ENCODE measurements around the gene TNNI2.

TNNI2 gene

GRCh38 chr11:1824221-1825038 lies 14.4 kb upstream of the TNNI2 start:
- no peak overlapping the region for H3K27ac Mint-ChIP-seq
- peaks cover 0 to 2% of the 10 kb centered on the region in 2 donors for H3K4me1 Mint-ChIP-seq (ENCODE audit: low read depth in 2 of 2)
- H3K27me3 Mint-ChIP-seq: peaks cover 5 to 40% of the 10 kb centered on the region in 2 donors
- ATAC-seq (replicated peaks) (no peak), DNase-seq (no peak)
- H3K36me3 Mint-ChIP-seq (ENCODE audit: insufficient read depth): no peaks in the 10 kb centered on the region
- no peak overlapping the region for H3K4me3 Mint-ChIP-seq
- peaks cover 0 to 2% of the 10 kb centered on the region in 2 donors for H3K9me3 Mint-ChIP-seq

DNA sequence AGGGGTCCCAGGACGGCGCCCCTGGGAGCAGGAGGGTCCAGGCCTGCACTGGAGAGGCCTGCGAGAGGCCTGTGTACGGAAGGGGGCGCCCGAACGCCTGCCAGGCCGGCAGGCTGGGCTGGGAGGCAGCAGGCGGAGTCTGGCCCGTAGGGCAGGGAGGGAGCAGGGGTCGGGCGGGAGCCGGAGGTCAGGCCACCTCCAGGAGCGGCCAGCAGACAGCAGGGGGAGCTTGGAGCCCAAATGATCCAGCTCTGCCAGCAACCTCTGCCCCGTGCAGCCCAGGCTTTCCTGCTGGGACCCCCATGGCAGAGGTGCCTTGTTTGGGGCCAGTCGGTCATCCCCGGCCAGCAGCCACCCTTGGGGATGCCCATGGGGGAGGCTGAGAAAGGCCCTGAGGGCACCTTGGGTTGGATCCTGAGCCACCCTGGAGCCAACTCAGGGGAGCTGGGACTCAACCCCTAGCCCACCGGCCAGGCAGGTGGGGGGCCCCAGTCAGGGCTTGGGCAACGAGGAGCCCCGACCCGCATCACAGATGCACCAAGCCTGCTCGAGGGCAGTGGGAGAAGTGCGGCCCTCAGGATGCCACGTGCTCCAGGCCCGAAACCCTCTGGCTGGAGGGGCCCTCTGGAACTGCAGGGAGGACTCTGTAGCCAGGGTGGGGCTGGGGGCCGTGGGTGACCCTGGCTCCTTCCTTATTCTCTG lies 13.6 kb upstream of the TNNI2 start:
- Mint-ChIP-seq H3K27me3 (peaks cover 5 to 47% of the 10 kb centered on the region in 2 donors), H3K36me3 (ENCODE audit: insufficient read depth) (no peaks in the 10 kb centered on the region), H3K9me3 (no peaks in the 10 kb centered on the region), H3K4me1 (ENCODE audit: low read depth in 2 of 2) (peaks cover 0 to 2% of the 10 kb centered on the region in 2 donors), H3K4me3 (no peak overlapping the region), H3K27ac (no peak overlapping the region)
- DNase-seq (no peak), ATAC-seq (replicated peaks) (no peak)

DNA sequence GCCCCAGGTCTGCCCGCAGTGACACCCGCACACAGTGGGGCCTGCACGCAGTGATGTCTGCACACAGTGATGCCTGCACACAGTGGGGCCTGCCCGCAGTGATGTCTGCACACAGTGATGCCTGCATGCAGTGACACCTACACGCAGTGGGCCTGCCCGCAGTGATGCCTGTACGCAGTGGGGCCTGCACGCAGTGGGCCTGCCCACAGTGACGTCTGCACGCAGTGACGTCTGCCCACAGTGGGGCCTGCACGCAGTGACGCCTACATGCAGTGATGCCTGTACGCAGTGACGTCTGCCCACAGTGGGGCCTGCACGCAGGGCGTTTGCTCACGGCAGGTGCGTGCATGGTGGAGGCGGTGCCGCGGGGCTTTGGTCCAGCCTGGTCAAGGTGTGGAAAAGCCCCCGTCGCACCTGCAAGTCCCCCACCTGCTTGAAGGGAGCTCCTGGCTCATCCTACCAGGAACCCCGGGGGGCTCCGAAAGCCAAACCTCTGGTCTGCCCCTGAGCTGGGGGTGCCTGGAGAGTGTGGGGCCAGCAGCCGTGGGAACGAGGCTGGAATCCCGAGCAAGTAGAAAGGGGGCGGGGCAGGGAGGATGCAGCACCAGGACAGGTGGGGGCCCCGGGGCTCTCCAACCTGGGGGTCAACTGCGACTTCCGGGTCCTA lies 12.9 kb upstream of the TNNI2 start:
- peaks cover 0 to 2% of the 10 kb centered on the region in 2 donors for H3K4me1 Mint-ChIP-seq (ENCODE audit: low read depth in 2 of 2)
- H3K36me3 Mint-ChIP-seq (ENCODE audit: insufficient read depth): no peaks in the 10 kb centered on the region
- peaks cover 5 to 55% of the 10 kb centered on the region in 2 donors for H3K27me3 Mint-ChIP-seq
- H3K27ac Mint-ChIP-seq: no peak overlapping the region
- DNase-seq: no peak
- H3K9me3 Mint-ChIP-seq: no peaks in the 10 kb centered on the region
- no peak for ATAC-seq (replicated peaks)
- H3K4me3 Mint-ChIP-seq: no peak overlapping the region

- Mint-ChIP-seq H3K4me1 (ENCODE audit: low read depth in 2 of 2) (peaks cover 0 to 2% of the 10 kb centered on the region in 2 donors), H3K27ac (no peak overlapping the region), H3K9me3 (no peaks in the 10 kb centered on the region), H3K36me3 (ENCODE audit: insufficient read depth) (peaks cover 2% of the 10 kb centered on the region), H3K27me3 (peaks cover 5 to 60% of the 10 kb centered on the region in 2 donors), H3K4me3 (no peak overlapping the region)
- ATAC-seq (replicated peaks) (no peak), DNase-seq (no peak)
Measured at GRCh38 chr11:1826552-1827094, 12.2 kb upstream of the TNNI2 start.

DNA sequence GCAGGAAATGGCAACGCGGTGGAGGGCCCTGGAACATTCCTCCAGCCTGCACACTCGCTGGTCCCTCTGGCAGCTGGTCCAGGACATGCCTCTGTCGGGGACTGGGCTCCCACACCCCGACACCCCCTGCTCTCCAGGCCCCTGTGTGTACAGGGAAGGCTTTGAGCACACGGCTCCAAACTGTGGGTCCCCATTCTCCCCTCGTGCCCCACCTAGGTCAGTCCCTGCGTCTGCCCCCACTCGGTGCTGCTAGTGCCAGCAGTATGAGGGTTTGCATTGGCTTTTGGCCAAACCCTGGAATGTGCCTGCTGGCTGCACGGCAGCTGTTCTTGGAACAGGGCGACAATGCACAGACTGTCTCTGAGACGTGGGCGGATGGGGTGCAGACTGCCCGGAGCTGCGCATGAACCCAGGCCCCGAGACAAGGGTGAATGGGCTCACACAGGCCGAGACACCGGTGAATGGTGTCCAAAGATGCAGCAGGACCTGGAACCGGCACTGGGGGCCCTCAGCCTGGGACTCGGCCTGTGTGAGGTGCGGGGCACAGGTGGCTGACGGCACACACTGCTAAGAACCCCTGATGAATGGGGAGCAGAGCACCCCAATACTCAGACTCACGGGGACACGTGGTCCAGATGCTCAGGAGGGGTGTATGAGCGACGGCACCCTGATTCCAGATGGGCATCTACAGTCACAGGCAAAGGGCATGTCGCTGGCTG lies 11.5 kb upstream of the TNNI2 start:
- Mint-ChIP-seq H3K4me3 (no peak overlapping the region), H3K36me3 (ENCODE audit: insufficient read depth) (peaks cover 5% of the 10 kb centered on the region), H3K9me3 (no peaks in the 10 kb centered on the region), H3K27me3 (peaks cover 11 to 66% of the 10 kb centered on the region in 2 donors), H3K27ac (no peak overlapping the region), H3K4me1 (ENCODE audit: low read depth in 2 of 2) (peaks cover 0 to 5% of the 10 kb centered on the region in 2 donors)
- DNase-seq: no peak
- ATAC-seq (replicated peaks): no peak

DNA sequence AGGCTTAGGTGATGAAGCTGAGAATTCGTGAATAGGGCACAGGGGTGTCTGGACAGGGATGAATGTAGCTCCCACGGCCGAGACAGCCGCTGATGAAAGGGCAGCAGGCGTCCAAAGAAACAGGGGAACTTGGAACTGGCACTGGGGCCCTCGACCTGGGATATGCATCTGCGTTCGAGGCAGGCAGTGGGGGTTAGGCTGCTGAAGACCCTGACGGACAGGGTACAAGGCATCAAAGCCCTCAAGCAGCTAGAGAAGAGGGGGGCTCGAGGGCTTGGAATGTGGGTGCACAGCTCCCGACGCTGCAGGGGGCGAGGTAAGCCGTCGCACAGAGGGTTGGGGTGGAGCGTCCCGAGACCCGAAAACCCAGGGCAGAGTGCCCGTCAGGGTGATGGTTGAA lies 10.8 kb upstream of the TNNI2 start:
- H3K9me3 Mint-ChIP-seq: no peaks in the 10 kb centered on the region
- no peak overlapping the region for H3K27ac Mint-ChIP-seq
- peaks cover 5% of the 10 kb centered on the region for H3K36me3 Mint-ChIP-seq (ENCODE audit: insufficient read depth)
- no peak for DNase-seq
- no peak overlapping the region for H3K4me3 Mint-ChIP-seq
- H3K27me3 Mint-ChIP-seq: peaks cover 11 to 68% of the 10 kb centered on the region in 2 donors
- H3K4me1 Mint-ChIP-seq (ENCODE audit: low read depth in 2 of 2): peaks cover 0 to 6% of the 10 kb centered on the region in 2 donors
- no peak for ATAC-seq (replicated peaks)

GRCh38 chr11:1828542-1828941 lies 10.2 kb upstream of the TNNI2 start:
- DNase-seq (no peak), ATAC-seq (replicated peaks) (no peak)
- H3K4me1 Mint-ChIP-seq (ENCODE audit: low read depth in 2 of 2): peaks cover 0 to 6% of the 10 kb centered on the region in 2 donors
- H3K27ac Mint-ChIP-seq: no peak overlapping the region
- no peaks in the 10 kb centered on the region for H3K9me3 Mint-ChIP-seq
- no peak overlapping the region for H3K4me3 Mint-ChIP-seq
- H3K36me3 Mint-ChIP-seq (ENCODE audit: insufficient read depth): peaks cover 5% of the 10 kb centered on the region
- peaks cover 11 to 74% of the 10 kb centered on the region in 2 donors for H3K27me3 Mint-ChIP-seq

GRCh38 chr11:1829039-1829820 lies 9.6 kb upstream of the TNNI2 start:
- H3K36me3 Mint-ChIP-seq (ENCODE audit: insufficient read depth): peaks cover 5% of the 10 kb centered on the region
- no peak for ATAC-seq (replicated peaks)
- H3K9me3 Mint-ChIP-seq: no peaks in the 10 kb centered on the region
- H3K4me3 Mint-ChIP-seq: no peak overlapping the region
- DNase-seq: no peak
- H3K27me3 Mint-ChIP-seq: peaks cover 11 to 75% of the 10 kb centered on the region in 2 donors
- H3K27ac Mint-ChIP-seq: no peak overlapping the region
- H3K4me1 Mint-ChIP-seq (ENCODE audit: low read depth in 2 of 2): peaks cover 0 to 6% of the 10 kb centered on the region in 2 donors

GRCh38 chr11:1830004-1830321 lies 8.8 kb upstream of the TNNI2 start:
- peaks cover 5% of the 10 kb centered on the region for H3K36me3 Mint-ChIP-seq (ENCODE audit: insufficient read depth)
- no peak for DNase-seq

GRCh38 chr11:1830322-1831223 lies 8.2 kb upstream of the TNNI2 start:
- H3K9me3 Mint-ChIP-seq: no peaks in the 10 kb centered on the region
- no peak for DNase-seq
- no peak for ATAC-seq (replicated peaks)
- peaks cover 11 to 78% of the 10 kb centered on the region in 2 donors for H3K27me3 Mint-ChIP-seq
- H3K27ac Mint-ChIP-seq: no peak overlapping the region
- H3K4me1 Mint-ChIP-seq (ENCODE audit: low read depth in 2 of 2): peaks cover 0 to 6% of the 10 kb centered on the region in 2 donors
- no peak overlapping the region for H3K4me3 Mint-ChIP-seq
- H3K36me3 Mint-ChIP-seq (ENCODE audit: insufficient read depth): peaks cover 5% of the 10 kb centered on the region

More at GRCh38 chr11:1830004-1830321, 8.8 kb upstream of the TNNI2 start:
- H3K27me3 Mint-ChIP-seq: peaks cover 11 to 78% of the 10 kb centered on the region in 2 donors
- no peak overlapping the region for H3K27ac Mint-ChIP-seq
- no peak for ATAC-seq (replicated peaks)
- no peaks in the 10 kb centered on the region for H3K9me3 Mint-ChIP-seq
- no peak overlapping the region for H3K4me3 Mint-ChIP-seq
- peaks cover 0 to 6% of the 10 kb centered on the region in 2 donors for H3K4me1 Mint-ChIP-seq (ENCODE audit: low read depth in 2 of 2)

DNA sequence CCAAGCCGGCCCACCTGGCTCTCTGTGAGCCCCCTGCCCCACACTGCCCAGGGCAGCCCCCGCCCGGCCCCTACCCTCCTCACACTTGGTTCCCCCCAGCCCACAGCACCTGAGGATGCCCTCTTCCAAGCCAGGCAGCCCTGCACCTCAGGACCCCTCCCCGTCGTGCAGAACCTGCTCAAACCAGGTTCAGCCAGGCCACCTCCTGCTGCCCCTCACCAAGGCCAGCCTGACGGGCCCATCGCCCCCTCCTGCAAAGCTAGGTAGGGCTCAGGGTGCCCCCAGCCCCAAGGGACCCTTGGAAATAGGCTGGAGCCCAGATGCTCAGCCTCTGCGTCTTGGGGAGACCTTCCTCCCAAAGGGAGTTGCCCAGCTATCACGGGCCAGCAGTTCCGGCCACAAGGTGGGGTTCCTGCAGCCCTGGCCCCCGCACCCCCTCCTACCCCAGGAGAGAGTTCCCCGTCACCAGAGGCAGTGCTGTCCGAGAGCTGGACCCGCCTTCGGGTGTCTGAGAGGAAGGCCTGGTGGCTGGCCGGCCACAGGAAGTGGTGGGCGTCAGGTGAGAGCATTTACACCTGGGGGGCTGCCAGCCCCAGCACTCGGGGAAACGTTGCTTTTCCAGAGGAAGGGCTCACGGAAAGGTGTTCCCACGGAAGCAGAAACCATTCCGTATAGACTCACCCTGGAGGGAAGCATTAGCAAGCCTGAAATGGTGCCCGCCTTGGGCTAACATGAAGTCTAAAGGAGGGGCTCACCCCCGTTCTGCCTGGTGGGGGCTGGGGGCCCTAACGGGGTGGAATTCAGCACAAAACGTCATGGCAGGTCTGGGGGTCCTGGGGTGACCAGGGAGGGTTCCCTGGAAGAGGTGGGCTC lies 7.2 kb upstream of the TNNI2 start:
- Mint-ChIP-seq H3K9me3 (no peaks in the 10 kb centered on the region), H3K4me1 (ENCODE audit: low read depth in 2 of 2) (peaks cover 0 to 6% of the 10 kb centered on the region in 2 donors), H3K4me3 (no peak overlapping the region), H3K36me3 (ENCODE audit: insufficient read depth) (peaks cover 5% of the 10 kb centered on the region), H3K27ac (no peak overlapping the region), H3K27me3 (peaks cover 11 to 76% of the 10 kb centered on the region in 2 donors)
- DNase-seq (no peak), ATAC-seq (replicated peaks) (no peak)

Measured in effector memory CD8-positive, alpha-beta T cell (primary cell).